GM12878 (cell line): ENCODE measurements around the gene NRP2.

Source experiments
- CHD2 ChIP-seq: IDR thresholded peaks from 2 replicates; pipeline ENCODE4 v1.6.1; 2011; ENCODE audit warnings: low read depth, low read length, improper control_type of control experiment, borderline replicate concordance
- CTCF ChIP-seq, 3 experiments: IDR thresholded peaks in 2 of 3; conservative IDR thresholded peaks in 1 of 3; 2 replicates each; pipeline ENCODE4 v1.5.1; 2011; ENCODE audit warnings: low read depth in 3 of 3, low read length in 3 of 3, mild to moderate bottlenecking in 3 of 3, control low read depth in 2 of 3, moderate library complexity in 2 of 3, inconsistent platforms in 1 of 3, mixed read lengths in 1 of 3; ENCODE audit not compliant: control insufficient read depth in 2 of 3, insufficient read depth in 1 of 3; ENCODE audit errors: extremely low read depth in 1 of 3

GRCh38 chr2:205806143-205806905 is 124.0 kb downstream of the NRP2 start:
- no peak for TF ChIP-seq CHD2
- no peak for TF ChIP-seq CTCF (IDR thresholded peaks at IDR 0.05 in 2 of 3, conservative IDR thresholded peaks at IDR 0.05 in 1 of 3; ENCODE audit: control insufficient read depth in 2 of 3, extremely low read depth in 1 of 3, insufficient read depth in 1 of 3, low read depth in 3 of 3, low read length in 3 of 3)
